ENCODE results near the gene NLRC5. TPM values are rescaled to one million over a fixed set of nuclear protein-coding genes. Genes with fewer than 3 reads are reported as not detected.

NLRC5 gene
- total RNA-seq, 1 experiment from 2014 or later, result 2.4 TPM

- Histone ChIP-seq H4K20me1 (ENCODE audit: control insufficient read depth, insufficient read depth, insufficient read length) (no peaks in the 10 kb centered on the region), H3K9ac (ENCODE audit: extremely low read depth, insufficient read length, low read length) (no peak overlapping the region), H3K27me3 (ENCODE audit: insufficient read depth, low read length) (no peaks in the 10 kb centered on the region), H2AK5ac (ENCODE audit: insufficient read length, low read length) (no peak overlapping the region), H2BK15ac (ENCODE audit: low read depth, low read length) (no peak overlapping the region), H2AFZ (ENCODE audit: low read length) (no peak overlapping the region), H3K23me2 (ENCODE audit: insufficient read length, low read depth, low read length, poor library complexity, severe bottlenecking) (no peaks in the 10 kb centered on the region), H2BK5ac (ENCODE audit: insufficient read length, low read length) (no peak overlapping the region), H2BK12ac (ENCODE audit: insufficient read length, low read depth, low read length) (no peak overlapping the region), H3K4ac (ENCODE audit: low read depth, low read length) (no peak overlapping the region), H4K5ac (ENCODE audit: insufficient read length, low read depth, low read length) (no peak overlapping the region), H3K27ac (ENCODE audit: insufficient read length, low read depth, low read length) (no peak overlapping the region), H3K14ac (ENCODE audit: insufficient read depth, low read length) (no peak overlapping the region; the same call in 1 of the 2 replicates), H3K4me1 (ENCODE audit: insufficient read depth, low read length) (no peaks in the 10 kb centered on the region), H4K8ac (replicated peaks; ENCODE audit: insufficient read length, low read depth, low read length) (no peak overlapping the region), H3K18ac (ENCODE audit: insufficient read length, low read depth, low read length) (no peak overlapping the region), H3K9me3 (ENCODE audit: control insufficient read depth, low read depth, low read length) (no peaks in the 10 kb centered on the region), H3K79me1 (ENCODE audit: insufficient read depth, low read depth, low read length, poor library complexity, severe bottlenecking) (no peaks in the 10 kb centered on the region), H3K79me2 (ENCODE audit: insufficient read depth, low read length) (no peaks in the 10 kb centered on the region), H3K23ac (ENCODE audit: insufficient read length, low read depth, low read length) (no peak overlapping the region), H2BK120ac (ENCODE audit: low read depth, low read length, poor library complexity, severe bottlenecking) (no peak overlapping the region), H4K91ac (ENCODE audit: insufficient read length, low read depth, low read length) (no peak overlapping the region), H3K56ac (ENCODE audit: insufficient read length, low read depth, low read length) (no peak overlapping the region), H3T11ph (ENCODE audit: low read length) (no peak overlapping the region), H3K4me2 (ENCODE audit: insufficient read depth, insufficient read length, low read length) (no peak overlapping the region), H2BK20ac (ENCODE audit: low read depth, low read length, poor library complexity, severe bottlenecking) (no peak overlapping the region)
- no peak overlapping the region for H3K4me3 Mint-ChIP-seq
- no peak for TF ChIP-seq CTCF (conservative IDR thresholded peaks at IDR 0.05)
- H3K9me3 Mint-ChIP-seq, result peaks cover 0 to 2% of the 10 kb centered on the region in 2 experiments; a peak in 2 of 5 replicates
- H3K4me1 Mint-ChIP-seq, result no peaks in the 10 kb centered on the region
- peaks cover 2% of the 10 kb centered on the region; the same call in 1 of the 2 replicates for H3K27me3 Mint-ChIP-seq (ENCODE audit: low read depth)
- no peaks in the 10 kb centered on the region; a peak in 1 of 7 replicates for H3K36me3 Mint-ChIP-seq (ENCODE audit: insufficient read depth in 1 of 3, low read depth in 3 of 3)
- H3K27ac Mint-ChIP-seq, result no peak overlapping the region; a peak in 1 of 7 replicates
- no peak for DNase-seq
- no CpG with 5 or more reads among the region's 7 CpGs for WGBS (ENCODE audit: extremely low coverage, insufficient read length, low lambda C conversion rate)
Observed at GRCh38 chr16:56969769-56970168, 19.6 kb upstream of the NLRC5 start.

Data from H9 (cell line).